ENCODE data around the gene PCBP3.

Gene PCBP3

GRCh38 chr21:45862543-45863207 is 219.2 kb downstream of the PCBP3 start:
- no peak for DNase-seq (ENCODE audit: low spot score)

- no peak for DNase-seq (ENCODE audit: low spot score)
Measured at GRCh38 chr21:45863267-45863666, 219.7 kb downstream of the PCBP3 start.

- no peak for DNase-seq (ENCODE audit: low spot score)
Measured at GRCh38 chr21:45863751-45864150, 220.2 kb downstream of the PCBP3 start.

- no peak for DNase-seq (ENCODE audit: low spot score)
Measured at GRCh38 chr21:45864436-45864835, 220.9 kb downstream of the PCBP3 start.

- DNase-seq (ENCODE audit: low spot score): no peak
Measured at GRCh38 chr21:45865106-45865835, 221.7 kb downstream of the PCBP3 start.

GRCh38 chr21:45866551-45866950 is 223.0 kb downstream of the PCBP3 start:
- DNase-seq (ENCODE audit: low spot score): no peak

GRCh38 chr21:45867041-45867666 is 223.6 kb downstream of the PCBP3 start:
- DNase-seq (ENCODE audit: low spot score): no peak

GRCh38 chr21:45867671-45868081 is 224.2 kb downstream of the PCBP3 start:
- no peak for DNase-seq (ENCODE audit: low spot score)

- DNase-seq (ENCODE audit: low spot score): no peak
Measured at GRCh38 chr21:45868086-45868485, 224.6 kb downstream of the PCBP3 start.

GRCh38 chr21:45868488-45868887 is 225.0 kb downstream of the PCBP3 start:
- DNase-seq (ENCODE audit: low spot score): no peak

GRCh38 chr21:45869121-45870007 is 225.8 kb downstream of the PCBP3 start:
- no peak for DNase-seq (ENCODE audit: low spot score)

GRCh38 chr21:45870421-45870820 is 226.9 kb downstream of the PCBP3 start:
- no peak for DNase-seq (ENCODE audit: low spot score)

- DNase-seq (ENCODE audit: low spot score): no peak
Measured at GRCh38 chr21:45870851-45871615, 227.5 kb downstream of the PCBP3 start.

GRCh38 chr21:45871616-45872236 is 228.2 kb downstream of the PCBP3 start:
- DNase-seq (ENCODE audit: low spot score): no peak

- no peak for DNase-seq (ENCODE audit: low spot score)
Measured at GRCh38 chr21:45872471-45872870, 228.9 kb downstream of the PCBP3 start.

- no peak for DNase-seq (ENCODE audit: low spot score)
Measured at GRCh38 chr21:45872902-45873301, 229.4 kb downstream of the PCBP3 start.

- DNase-seq (ENCODE audit: low spot score): no peak
Measured at GRCh38 chr21:45873418-45873817, 229.9 kb downstream of the PCBP3 start.

- DNase-seq (ENCODE audit: low spot score): no peak
Measured at GRCh38 chr21:45873866-45874265, 230.3 kb downstream of the PCBP3 start.

- DNase-seq (ENCODE audit: low spot score): no peak
Measured at GRCh38 chr21:45874716-45875415, 231.3 kb downstream of the PCBP3 start.

GRCh38 chr21:45875416-45875760 is 231.9 kb downstream of the PCBP3 start:
- DNase-seq (ENCODE audit: low spot score): no peak
